ENCODE measurements around the gene MEI1. TPM values are rescaled to one million over a fixed set of nuclear protein-coding genes. Genes with fewer than 3 reads are reported as not detected.

The MEI1 gene
- total and polyA plus RNA-seq, 9 of the 15 experiments (the other 6 are each of a cell fraction or from before 2014, with no cell fraction given), result 0.08 to 0.68 (median 0.18) TPM; not detected in 2

DNA sequence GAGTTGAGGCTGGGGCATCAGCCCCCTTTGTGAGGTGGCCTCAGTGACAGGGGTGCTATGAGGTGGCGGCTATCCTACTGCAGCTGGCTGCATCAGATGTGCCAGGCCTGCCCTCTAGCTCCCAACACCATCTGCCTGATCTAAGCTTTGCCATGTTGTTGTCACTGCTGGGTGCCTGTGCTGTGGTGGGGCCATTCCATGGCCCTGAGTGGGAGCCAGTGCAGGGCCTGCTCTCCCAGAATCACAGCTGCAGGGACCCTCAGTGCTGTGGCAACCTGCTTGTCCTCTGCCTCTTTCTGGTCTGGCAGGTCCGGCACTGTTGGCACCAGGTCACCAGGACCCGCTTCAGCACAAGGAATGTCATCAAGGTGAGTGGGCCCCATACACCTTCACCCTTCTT, 8.8 kb upstream of the MEI1 start (continued):
- TF ChIP-seq, protein P1, sequence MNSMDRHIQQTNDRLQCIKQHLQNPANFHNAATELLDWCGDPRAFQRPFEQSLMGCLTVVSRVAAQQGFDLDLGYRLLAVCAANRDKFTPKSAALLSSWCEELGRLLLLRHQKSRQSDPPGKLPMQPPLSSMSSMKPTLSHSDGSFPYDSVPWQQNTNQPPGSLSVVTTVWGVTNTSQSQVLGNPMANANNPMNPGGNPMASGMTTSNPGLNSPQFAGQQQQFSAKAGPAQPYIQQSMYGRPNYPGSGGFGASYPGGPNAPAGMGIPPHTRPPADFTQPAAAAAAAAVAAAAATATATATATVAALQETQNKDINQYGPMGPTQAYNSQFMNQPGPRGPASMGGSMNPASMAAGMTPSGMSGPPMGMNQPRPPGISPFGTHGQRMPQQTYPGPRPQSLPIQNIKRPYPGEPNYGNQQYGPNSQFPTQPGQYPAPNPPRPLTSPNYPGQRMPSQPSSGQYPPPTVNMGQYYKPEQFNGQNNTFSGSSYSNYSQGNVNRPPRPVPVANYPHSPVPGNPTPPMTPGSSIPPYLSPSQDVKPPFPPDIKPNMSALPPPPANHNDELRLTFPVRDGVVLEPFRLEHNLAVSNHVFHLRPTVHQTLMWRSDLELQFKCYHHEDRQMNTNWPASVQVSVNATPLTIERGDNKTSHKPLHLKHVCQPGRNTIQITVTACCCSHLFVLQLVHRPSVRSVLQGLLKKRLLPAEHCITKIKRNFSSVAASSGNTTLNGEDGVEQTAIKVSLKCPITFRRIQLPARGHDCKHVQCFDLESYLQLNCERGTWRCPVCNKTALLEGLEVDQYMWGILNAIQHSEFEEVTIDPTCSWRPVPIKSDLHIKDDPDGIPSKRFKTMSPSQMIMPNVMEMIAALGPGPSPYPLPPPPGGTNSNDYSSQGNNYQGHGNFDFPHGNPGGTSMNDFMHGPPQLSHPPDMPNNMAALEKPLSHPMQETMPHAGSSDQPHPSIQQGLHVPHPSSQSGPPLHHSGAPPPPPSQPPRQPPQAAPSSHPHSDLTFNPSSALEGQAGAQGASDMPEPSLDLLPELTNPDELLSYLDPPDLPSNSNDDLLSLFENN (IDR thresholded peaks at IDR 0.05; ENCODE audit: low read depth in 2 of 2, low read length in 2 of 2), result no peak
- TF ChIP-seq ILK (tag; IDR thresholded peaks at IDR 0.05; ENCODE audit: borderline replicate concordance, low read depth) (no peak), RBM14 (IDR thresholded peaks at IDR 0.05; ENCODE audit: borderline replicate concordance, insufficient read depth, low read depth, low read length) (no peak), RCOR1 (IDR thresholded peaks at IDR 0.05; ENCODE audit: borderline replicate concordance in 1 of 2, low read depth in 2 of 2, low read length in 2 of 2) (no peak), HEY1 (CRISPR knock-in tag; IDR thresholded peaks at IDR 0.05; ENCODE audit: borderline replicate concordance) (no peak), RBBP5 (IDR thresholded peaks at IDR 0.05; ENCODE audit: borderline replicate concordance, insufficient read depth, low read length, poor library complexity, severe bottlenecking) (no peak), U2AF2 (optimal IDR thresholded peaks at IDR 0.05; ENCODE audit: low read depth, low read length) (no peak)

Measured in K562 (cell line).